Ectodermal cell (in vitro differentiated cells): ENCODE data around the gene NUP42.

Experiments used
- H3K27ac ChIP-seq: 2 replicates; pipeline ENCODE4 v1.7.0; 2013; ENCODE audit warnings: mild to moderate bottlenecking, low read depth, low read length; ENCODE audit not compliant: insufficient read depth, poor library complexity, severe bottlenecking
- H3K27me3 ChIP-seq: 2 replicates; pipeline ENCODE4 v1.7.0; 2013; ENCODE audit warnings: mild to moderate bottlenecking, low read length; ENCODE audit not compliant: insufficient read depth, control insufficient read depth, poor library complexity, severe bottlenecking
- H3K36me3 ChIP-seq: one replicate; pipeline ENCODE4 v1.7.0; 2013; ENCODE audit warnings: low read length; ENCODE audit not compliant: control insufficient read depth, insufficient read depth
- H3K4me1 ChIP-seq: one replicate; pipeline ENCODE4 v1.7.0; 2013; ENCODE audit warnings: low read length; ENCODE audit not compliant: control insufficient read depth, insufficient read depth
- H3K4me3 ChIP-seq: 2 replicates; pipeline ENCODE4 v1.7.0; 2013; ENCODE audit warnings: low read depth, low read length, control low read depth; ENCODE audit not compliant: insufficient read depth
- H3K9me3 ChIP-seq: 2 replicates; pipeline ENCODE4 v1.7.0; 2013; ENCODE audit warnings: mild to moderate bottlenecking, low read length, moderate library complexity; ENCODE audit not compliant: control insufficient read depth
- WGBS, 2 experiments: methylation state at CpG; one replicate each; pipeline ENCODE4 v1.1.7; 2013; ENCODE audit warnings: missing lambda C conversion rate in 2 of 2; 5-methylcytosine and 5-hydroxymethylcytosine counted together

Gene NUP42

DNA sequence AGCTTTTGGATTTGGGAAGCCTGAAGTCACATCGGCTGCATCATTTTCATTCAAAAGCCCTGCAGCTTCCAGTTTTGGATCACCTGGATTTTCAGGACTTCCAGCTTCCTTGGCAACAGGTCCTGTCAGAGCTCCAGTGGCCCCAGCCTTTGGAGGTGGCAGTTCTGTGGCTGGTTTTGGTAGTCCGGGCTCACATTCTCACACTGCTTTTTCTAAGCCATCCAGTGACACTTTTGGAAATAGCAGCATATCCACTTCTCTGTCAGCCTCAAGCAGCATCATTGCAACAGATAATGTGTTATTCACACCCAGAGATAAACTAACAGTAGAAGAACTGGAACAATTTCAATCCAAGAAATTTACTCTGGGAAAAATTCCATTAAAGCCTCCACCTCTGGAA is 18.5 kb downstream of the NUP42 start:
- no peak overlapping the region for H3K4me3 ChIP-seq
- H3K27me3 ChIP-seq = no peaks in the 10 kb centered on the region
- WGBS, 2 experiments = 90 to 93% methylated on average over 2 of the region's 2 CpGs
- no peak overlapping the region for H3K27ac ChIP-seq
- H3K9me3 ChIP-seq = no peaks in the 10 kb centered on the region
- H3K36me3 ChIP-seq = peaks cover 19% of the 10 kb centered on the region
- H3K4me1 ChIP-seq = no peaks in the 10 kb centered on the region

DNA sequence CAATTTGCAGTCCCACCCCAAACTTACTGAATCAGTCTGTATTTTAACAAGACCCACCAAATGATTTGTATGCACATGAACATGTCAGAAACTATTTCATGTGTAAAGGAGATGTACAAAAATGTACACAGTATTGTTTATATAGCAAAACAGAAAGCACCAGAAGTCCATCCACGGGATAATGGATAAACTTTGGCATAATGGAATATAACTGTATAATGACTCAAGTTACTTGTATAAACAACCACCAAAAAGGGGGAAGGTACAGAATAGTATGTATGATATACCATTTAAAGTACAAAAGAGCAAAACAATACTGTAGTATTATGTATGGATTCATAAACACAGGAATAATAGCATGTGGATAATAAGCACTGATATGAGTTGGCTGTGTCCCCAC is 22.4 kb downstream of the NUP42 start:
- 80% methylated on average over 1 of the region's 1 CpG; no CpG with 5 or more reads in 1 of the 2 experiments for WGBS, 2 experiments
- Histone ChIP-seq H3K9me3 (no peaks in the 10 kb centered on the region), H3K27me3 (no peaks in the 10 kb centered on the region), H3K4me1 (no peaks in the 10 kb centered on the region), H3K4me3 (no peak overlapping the region), H3K36me3 (peaks cover 12% of the 10 kb centered on the region), H3K27ac (no peak overlapping the region)

DNA sequence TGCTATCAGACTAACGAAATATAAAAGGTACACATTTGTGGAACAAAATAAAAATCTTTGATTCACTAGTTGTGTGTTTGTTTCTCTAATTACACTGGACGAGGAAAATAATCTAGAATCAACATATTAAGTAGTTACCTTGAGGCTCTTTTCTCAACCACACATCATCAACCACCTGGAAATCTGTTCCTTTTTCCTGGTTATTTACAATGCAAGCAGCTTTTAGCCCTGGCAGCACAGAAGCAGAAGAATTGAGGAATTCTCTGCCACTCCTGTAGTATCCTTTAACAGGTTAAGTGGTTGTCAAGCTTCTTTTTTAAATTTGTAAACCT is 23.7 kb downstream of the NUP42 start:
- Histone ChIP-seq H3K27me3 (no peaks in the 10 kb centered on the region), H3K27ac (no peak overlapping the region), H3K4me1 (no peaks in the 10 kb centered on the region), H3K4me3 (no peak overlapping the region), H3K9me3 (no peaks in the 10 kb centered on the region), H3K36me3 (no peaks in the 10 kb centered on the region)
- 85 to 95% methylated on average over 2 of the region's 2 CpGs for WGBS, 2 experiments

DNA sequence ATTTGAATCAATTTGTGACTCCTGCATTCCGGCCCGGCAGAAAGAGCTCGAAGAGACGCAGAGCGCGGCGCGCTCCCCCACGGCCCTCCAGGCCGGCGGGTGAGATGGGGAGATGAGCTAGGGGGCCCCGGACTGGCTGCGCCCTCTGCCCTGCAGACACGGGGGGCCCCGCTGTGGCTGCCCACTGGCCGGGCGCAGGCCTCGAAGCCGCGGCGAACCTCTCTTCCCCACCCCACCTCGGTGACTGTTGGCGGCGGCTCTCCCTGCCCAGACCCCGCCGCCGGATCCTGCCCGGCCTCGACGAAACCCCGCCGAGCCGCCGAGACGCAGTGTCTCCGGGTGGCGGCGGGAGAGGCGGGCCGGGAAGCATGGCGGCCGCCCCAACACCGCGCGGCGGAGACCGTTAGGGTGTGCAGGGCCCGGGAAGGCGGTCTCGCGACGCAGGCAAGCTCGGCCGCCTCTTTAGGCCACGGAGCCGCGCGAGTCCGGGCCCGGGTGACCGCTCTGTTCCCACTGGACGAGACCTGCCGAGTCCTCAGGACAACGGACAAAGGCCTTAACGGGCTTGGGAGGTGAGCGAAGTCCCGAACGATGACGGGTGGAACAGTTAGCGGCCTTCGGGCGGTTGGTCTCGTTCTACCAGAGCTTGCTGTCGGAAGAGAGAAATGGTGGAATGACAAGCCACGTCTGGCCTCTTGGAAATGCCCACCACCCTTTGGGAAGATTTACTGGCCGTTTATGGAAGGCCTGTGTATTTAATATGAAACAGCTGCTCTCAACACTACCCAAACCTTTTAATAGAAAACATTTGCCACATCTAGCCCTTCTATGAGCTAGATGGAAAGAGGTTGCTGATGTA is 24.3 kb downstream of the NUP42 start:
- H3K4me3 ChIP-seq = no peak overlapping the region
- no peaks in the 10 kb centered on the region for H3K36me3 ChIP-seq
- 95% methylated on average over 76 of the region's 76 CpGs for WGBS, 2 experiments
- no peaks in the 10 kb centered on the region for H3K27me3 ChIP-seq
- H3K27ac ChIP-seq = no peak overlapping the region
- no peaks in the 10 kb centered on the region for H3K4me1 ChIP-seq
- H3K9me3 ChIP-seq = no peaks in the 10 kb centered on the region

- H3K4me3 ChIP-seq = no peak overlapping the region
- 100% methylated on average over 2 of the region's 2 CpGs for WGBS, 2 experiments
- H3K9me3 ChIP-seq = no peaks in the 10 kb centered on the region
- no peak overlapping the region for H3K27ac ChIP-seq
- no peaks in the 10 kb centered on the region for H3K27me3 ChIP-seq
- H3K4me1 ChIP-seq = no peaks in the 10 kb centered on the region
- H3K36me3 ChIP-seq = no peaks in the 10 kb centered on the region
Measured at GRCh38 chr7:23207021-23207420, 25.2 kb downstream of the NUP42 start.

- H3K9me3 ChIP-seq = no peaks in the 10 kb centered on the region
- H3K27ac ChIP-seq = no peak overlapping the region
- H3K4me1 ChIP-seq = no peaks in the 10 kb centered on the region
- WGBS, 2 experiments = 54 to 64% methylated on average over 1 of the region's 3 CpGs
- H3K36me3 ChIP-seq = no peaks in the 10 kb centered on the region
- no peaks in the 10 kb centered on the region for H3K27me3 ChIP-seq
- no peak overlapping the region for H3K4me3 ChIP-seq
Measured at GRCh38 chr7:23207884-23208283, 26.0 kb downstream of the NUP42 start.

DNA sequence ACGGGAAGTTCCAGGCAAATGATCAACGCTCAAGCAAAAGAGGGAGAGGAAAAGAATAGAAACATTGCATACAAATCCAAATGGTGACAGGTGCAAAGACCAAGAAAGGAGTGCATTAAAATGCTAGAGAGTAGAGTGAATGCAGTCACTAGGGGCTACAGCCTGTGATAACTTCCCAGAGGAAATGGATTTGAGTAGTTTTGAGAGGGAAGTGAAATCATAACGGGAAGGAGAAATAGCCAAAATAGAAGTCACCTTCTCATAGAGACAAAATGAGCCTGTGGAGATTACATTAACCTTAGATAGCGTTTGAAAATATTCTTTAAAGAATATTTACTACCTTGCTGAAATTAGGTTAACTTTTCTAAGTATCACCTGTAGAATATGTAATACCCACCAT is 26.5 kb downstream of the NUP42 start:
- Histone ChIP-seq H3K9me3 (no peaks in the 10 kb centered on the region), H3K36me3 (no peaks in the 10 kb centered on the region), H3K4me1 (no peaks in the 10 kb centered on the region), H3K27me3 (no peaks in the 10 kb centered on the region), H3K27ac (no peak overlapping the region), H3K4me3 (no peak overlapping the region)
- 81 to 90% methylated on average over 2 to 3 of the region's 4 CpGs for WGBS, 2 experiments

GRCh38 chr7:23210506-23210905 is 28.7 kb downstream of the NUP42 start:
- Histone ChIP-seq H3K36me3 (no peaks in the 10 kb centered on the region), H3K4me3 (no peak overlapping the region), H3K27me3 (no peaks in the 10 kb centered on the region), H3K4me1 (no peaks in the 10 kb centered on the region), H3K9me3 (no peaks in the 10 kb centered on the region), H3K27ac (no peak overlapping the region)
- WGBS, 2 experiments = 84 to 95% methylated on average over 2 of the region's 2 CpGs

- H3K4me3 ChIP-seq = no peak overlapping the region
- no peaks in the 10 kb centered on the region for H3K36me3 ChIP-seq
- H3K27me3 ChIP-seq = no peaks in the 10 kb centered on the region
- WGBS, 2 experiments = 91 to 94% methylated on average over 11 of the region's 11 CpGs
- no peak overlapping the region for H3K27ac ChIP-seq
- no peaks in the 10 kb centered on the region for H3K9me3 ChIP-seq
- no peaks in the 10 kb centered on the region for H3K4me1 ChIP-seq
Measured at GRCh38 chr7:23211589-23211988, 29.7 kb downstream of the NUP42 start.

- WGBS, 2 experiments = 87 to 89% methylated on average over 2 of the region's 2 CpGs
- no peaks in the 10 kb centered on the region for H3K9me3 ChIP-seq
Measured at GRCh38 chr7:23212395-23212794, 30.5 kb downstream of the NUP42 start.

More at GRCh38 chr7:23212395-23212794, 30.5 kb downstream of the NUP42 start:
- Histone ChIP-seq H3K27me3 (no peaks in the 10 kb centered on the region), H3K36me3 (no peaks in the 10 kb centered on the region), H3K27ac (no peak overlapping the region), H3K4me3 (no peak overlapping the region), H3K4me1 (no peaks in the 10 kb centered on the region)
